AG10803 (cell line): ENCODE data around the gene ANKS6.

Experiments used
- DNase-seq: peaks from one replicate; pipeline ENCODE4 v3.0.0; 2010; ENCODE audit warnings: low read depth
- H3K4me3 ChIP-seq: 2 replicates; pipeline ENCODE4 v1.5.1; 2011; ENCODE audit warnings: mild to moderate bottlenecking, low read length, control low read depth
- TF ChIP-seq, protein P1 (sequence below): conservative IDR thresholded peaks from 2 replicates; pipeline ENCODE4 v1.5.1; 2011; ENCODE audit warnings: mild to moderate bottlenecking, low read length, control low read depth, inconsistent platforms

The ANKS6 gene

DNA sequence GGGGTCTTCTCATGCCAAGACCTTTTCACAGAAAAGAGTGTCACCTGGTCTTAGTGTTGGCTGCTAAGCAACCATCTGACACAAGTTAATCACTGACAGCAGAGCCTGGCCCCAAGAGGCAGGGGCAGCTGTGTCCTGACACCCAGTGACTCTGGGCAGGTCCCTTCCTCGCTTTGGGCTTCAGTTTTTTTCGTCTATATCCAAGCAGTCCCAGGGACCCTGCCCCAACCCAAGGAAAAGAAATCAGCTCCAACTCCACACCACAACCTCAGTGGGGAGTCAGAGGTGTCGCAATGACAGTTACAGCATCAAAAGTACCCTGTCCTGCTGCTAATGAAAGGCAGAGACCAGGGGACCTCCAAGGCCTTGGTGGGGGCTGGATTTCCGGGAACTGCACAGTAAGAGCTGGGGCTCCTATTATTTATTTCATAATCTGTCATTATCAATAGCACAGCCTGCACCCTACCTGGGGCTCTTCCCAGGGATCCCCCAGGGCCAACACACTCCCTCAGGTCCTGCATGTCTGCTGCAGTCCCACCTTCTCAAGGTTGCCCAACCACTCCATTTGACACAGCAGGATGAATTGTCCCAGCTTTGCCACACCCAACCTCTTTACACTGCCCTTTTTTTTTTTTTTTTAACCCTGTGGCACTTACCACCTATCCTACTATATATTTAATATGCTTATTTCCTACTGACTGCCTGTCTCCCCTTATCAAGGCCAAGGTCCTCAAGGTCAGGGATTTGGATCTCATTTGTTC lies 9.4 kb downstream of the ANKS6 start:
- TF ChIP-seq, protein P1, sequence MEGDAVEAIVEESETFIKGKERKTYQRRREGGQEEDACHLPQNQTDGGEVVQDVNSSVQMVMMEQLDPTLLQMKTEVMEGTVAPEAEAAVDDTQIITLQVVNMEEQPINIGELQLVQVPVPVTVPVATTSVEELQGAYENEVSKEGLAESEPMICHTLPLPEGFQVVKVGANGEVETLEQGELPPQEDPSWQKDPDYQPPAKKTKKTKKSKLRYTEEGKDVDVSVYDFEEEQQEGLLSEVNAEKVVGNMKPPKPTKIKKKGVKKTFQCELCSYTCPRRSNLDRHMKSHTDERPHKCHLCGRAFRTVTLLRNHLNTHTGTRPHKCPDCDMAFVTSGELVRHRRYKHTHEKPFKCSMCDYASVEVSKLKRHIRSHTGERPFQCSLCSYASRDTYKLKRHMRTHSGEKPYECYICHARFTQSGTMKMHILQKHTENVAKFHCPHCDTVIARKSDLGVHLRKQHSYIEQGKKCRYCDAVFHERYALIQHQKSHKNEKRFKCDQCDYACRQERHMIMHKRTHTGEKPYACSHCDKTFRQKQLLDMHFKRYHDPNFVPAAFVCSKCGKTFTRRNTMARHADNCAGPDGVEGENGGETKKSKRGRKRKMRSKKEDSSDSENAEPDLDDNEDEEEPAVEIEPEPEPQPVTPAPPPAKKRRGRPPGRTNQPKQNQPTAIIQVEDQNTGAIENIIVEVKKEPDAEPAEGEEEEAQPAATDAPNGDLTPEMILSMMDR = no peak
- no peak for DNase-seq
- no peak overlapping the region for H3K4me3 ChIP-seq

DNA sequence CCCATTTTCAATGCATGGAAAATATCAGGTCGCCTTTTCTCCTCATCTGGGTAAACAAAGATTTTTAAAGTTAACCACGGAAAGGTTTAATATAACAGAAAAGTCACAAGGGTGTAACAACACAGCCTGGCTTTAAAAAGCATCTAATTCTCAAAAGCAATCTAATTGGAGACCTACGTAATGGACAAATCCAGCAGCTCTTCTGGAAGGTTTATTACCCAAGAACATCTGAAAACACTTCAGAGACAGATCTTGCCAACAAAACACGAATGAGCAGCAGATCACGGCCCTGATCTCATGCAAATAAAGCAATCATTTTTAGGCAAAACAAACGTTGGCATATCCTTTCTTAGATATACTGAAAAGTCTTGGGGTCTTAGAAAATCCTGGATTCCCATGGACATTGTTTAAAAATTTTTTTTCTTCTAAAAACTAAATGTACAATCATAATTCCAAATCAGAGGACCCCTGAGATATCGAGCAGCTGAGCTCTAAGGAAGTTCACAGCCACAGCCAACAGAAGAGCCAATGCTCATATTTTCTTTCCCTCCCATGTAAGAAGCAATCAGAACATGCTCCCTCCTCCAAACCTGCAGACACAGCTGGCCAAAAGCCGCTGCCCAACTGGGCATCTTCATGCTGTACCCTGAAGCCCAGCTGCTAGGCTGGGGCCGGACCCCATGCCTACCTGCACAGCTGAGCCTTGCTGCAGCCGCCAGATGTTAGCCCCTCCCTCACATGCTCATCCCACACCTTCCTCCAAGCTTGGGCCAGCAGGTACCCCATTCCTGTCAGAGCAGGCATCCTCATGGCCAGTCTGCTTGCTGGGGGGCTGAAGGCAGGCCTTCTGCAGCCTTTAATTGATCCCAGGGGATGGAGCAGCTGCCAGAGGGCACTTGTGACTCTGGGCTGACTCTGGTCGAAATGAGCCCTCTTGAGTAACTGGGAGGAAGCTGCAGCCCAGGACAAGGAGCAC lies 11.2 kb downstream of the ANKS6 start:
- peak; percentile 31 for DNase-seq
- H3K4me3 ChIP-seq = no peak overlapping the region
- TF ChIP-seq, protein P1 = no peak

DNA sequence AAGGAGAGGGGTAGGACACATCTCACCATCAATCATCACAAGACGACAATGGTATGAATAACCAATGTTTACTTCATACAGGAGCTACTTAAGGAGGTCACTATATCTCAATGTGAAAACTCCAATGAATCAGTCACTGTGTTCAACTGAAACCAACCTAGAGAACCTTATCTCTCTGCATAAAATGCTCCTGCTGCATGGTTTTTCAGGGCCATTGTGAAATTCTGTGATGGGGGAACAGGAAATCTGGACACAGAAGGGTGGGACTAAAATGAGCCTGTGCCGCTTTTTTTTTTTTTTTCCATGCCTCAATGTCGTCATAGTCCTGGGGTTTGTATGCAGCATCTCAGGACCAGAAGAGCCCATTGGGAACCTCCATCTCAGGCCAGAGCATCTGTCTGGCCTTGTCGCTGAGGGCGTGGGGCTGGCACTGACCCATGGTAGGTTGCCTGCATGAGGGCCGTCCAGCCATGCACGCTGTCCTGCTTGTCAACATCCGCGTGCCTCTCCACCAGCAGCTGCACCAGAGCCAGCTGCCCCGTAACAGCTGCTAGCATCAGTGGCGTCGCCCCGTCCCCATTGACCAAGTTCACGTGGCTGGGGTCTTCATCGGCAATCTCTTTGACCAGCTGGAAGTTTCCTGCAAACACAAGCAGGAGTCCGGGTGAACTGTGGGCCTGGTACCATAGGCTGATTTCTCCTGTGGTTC lies 12.7 kb downstream of the ANKS6 start:
- no peak for DNase-seq
- no peak overlapping the region for H3K4me3 ChIP-seq
- TF ChIP-seq, protein P1 = no peak

DNA sequence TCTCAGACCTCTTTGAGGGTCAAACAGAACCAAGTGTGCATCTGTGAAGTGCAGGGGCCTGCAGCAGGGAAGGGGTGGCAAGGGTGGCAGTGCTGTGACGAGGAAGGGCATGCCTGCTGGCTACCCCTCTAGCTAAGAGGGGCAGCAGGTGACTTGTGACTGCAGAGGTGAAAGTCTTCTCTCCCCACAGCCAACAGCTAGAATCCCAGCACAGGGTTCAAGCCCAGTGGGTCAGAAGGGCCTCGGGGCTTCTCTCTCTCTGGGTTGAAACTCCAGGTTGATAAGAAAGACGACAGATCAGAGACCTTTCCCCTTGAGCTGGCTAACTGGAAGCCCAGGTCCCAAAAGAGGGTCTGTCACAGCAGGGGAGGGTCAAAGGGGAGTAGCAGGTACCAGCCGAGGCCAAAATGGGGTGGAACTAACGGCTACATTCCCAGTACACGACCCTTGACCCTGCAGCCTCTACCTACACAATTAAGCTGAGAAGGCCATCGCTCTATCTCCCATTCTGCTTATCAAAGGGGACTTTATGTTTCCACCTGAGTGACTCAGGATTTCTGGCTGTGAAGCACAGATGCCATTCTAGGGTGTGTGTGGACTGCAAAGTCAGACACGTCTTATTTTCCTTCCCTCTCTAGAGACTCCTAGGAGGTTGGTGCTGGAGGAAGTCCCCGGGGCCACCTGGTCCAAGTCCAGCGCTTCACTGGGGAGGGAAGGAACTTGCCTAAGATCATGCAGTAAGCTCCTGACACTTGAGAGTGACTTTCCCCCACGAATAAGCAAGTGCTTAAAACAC lies 14.6 kb downstream of the ANKS6 start:
- DNase-seq = no peak
- TF ChIP-seq, protein P1 = no peak
- no peak overlapping the region for H3K4me3 ChIP-seq

DNA sequence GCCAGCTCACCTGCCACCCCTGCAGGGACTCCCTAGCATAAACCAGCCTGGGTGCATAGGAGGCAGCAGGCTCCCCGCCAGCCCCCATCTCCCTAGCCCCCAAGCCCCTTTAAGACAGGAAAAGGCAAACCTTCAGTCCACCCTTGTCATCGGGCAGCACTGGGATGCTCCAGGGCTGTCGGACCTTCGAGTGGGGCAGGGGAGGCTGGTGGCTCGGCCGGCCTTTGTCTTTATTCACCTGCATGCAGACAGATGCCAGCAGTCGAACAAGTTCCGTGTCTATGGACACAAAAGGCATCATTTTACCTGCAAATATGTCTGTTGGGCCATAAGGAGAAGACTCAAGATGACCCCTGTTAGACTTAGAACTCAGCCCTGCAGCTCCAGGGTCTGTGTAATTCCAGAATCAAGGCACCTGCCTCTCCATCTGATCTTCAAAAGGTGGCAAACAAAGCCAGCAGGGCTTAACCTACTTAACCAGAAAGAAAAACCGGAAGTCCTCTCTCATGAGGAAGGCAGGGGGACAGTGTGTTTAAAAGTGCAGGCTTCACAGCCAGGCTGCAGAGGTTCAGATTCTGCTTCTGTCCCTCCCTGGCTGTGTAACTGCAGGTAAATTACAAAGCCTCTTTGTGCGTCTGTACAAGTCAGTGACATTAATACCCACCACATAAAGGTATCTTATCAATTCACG lies 16.2 kb downstream of the ANKS6 start:
- TF ChIP-seq, protein P1 = no peak
- DNase-seq = no peak
- H3K4me3 ChIP-seq = no peak overlapping the region
